Measurements from ENCODE around the gene GNA12. TPM values are rescaled to one million over a fixed set of nuclear protein-coding genes. Genes with fewer than 3 reads are reported as not detected.

The GNA12 gene
- total RNA-seq, 2 experiments from 2014 or later, result 19.5 to 22.6 TPM

GRCh38 chr7:2814946-2815874 is 28.9 kb downstream of the GNA12 start:
- Mint-ChIP-seq H3K4me3 (no peak overlapping the region), H3K4me1 (peaks cover 18% of the 10 kb centered on the region), H3K27ac (no peak overlapping the region), H3K27me3 (no peaks in the 10 kb centered on the region), H3K9me3 (ENCODE audit: low read depth) (no peaks in the 10 kb centered on the region), H3K36me3 (ENCODE audit: low read depth) (no peaks in the 10 kb centered on the region)
- intact Hi-C loops (cut with DNase I, micrococcal nuclease), result no loop called here
- DNase-seq, result no peak
- no peak for ATAC-seq
- ChIA-PET POLR2A (interaction anchor here (0.6 kb wide), 1 partner anchor 41 kb away, joined by 4 read pairs; no protein-coding TSS in a partner anchor), CTCF (no interaction called here)

GRCh38 chr7:2814186-2814945 is 29.7 kb downstream of the GNA12 start:
- Mint-ChIP-seq H3K9me3 (ENCODE audit: low read depth) (no peaks in the 10 kb centered on the region), H3K4me1 (peaks cover 10% of the 10 kb centered on the region), H3K36me3 (ENCODE audit: low read depth) (no peaks in the 10 kb centered on the region), H3K27me3 (no peaks in the 10 kb centered on the region), H3K27ac (no peak overlapping the region), H3K4me3 (no peak overlapping the region)
- ATAC-seq, result no peak
- intact Hi-C loops (cut with DNase I, micrococcal nuclease), result no loop called here
- ChIA-PET POLR2A (interaction anchor here (0.6 kb wide), 1 partner anchor 42 kb away, joined by 4 read pairs; no protein-coding TSS in a partner anchor), CTCF (interaction anchor here (0.7 to 0.8 kb wide), 2 partner anchors 20 to 31 kb away, joined by 3 to 4 read pairs; no protein-coding TSS in a partner anchor)
- no peak for DNase-seq

- Mint-ChIP-seq H3K4me3 (no peak overlapping the region), H3K27ac (no peak overlapping the region), H3K27me3 (no peaks in the 10 kb centered on the region), H3K36me3 (ENCODE audit: low read depth) (no peaks in the 10 kb centered on the region), H3K4me1 (peaks cover 8% of the 10 kb centered on the region), H3K9me3 (ENCODE audit: low read depth) (no peaks in the 10 kb centered on the region)
- DNase-seq, result no peak
- intact Hi-C loops (cut with DNase I, micrococcal nuclease), result no loop called here
- no peak for ATAC-seq
- CTCF ChIA-PET, result interaction anchor here (0.7 to 0.8 kb wide), 2 partner anchors 20 to 32 kb away, joined by 3 to 4 read pairs; no protein-coding TSS in a partner anchor
- POLR2A ChIA-PET, result no interaction called here
Measured at GRCh38 chr7:2813350-2814185, 30.5 kb downstream of the GNA12 start.

GRCh38 chr7:2812831-2813230 is 31.3 kb downstream of the GNA12 start:
- ChIA-PET CTCF (no interaction called here), POLR2A (no interaction called here)
- Mint-ChIP-seq H3K4me1 (peaks cover 13% of the 10 kb centered on the region), H3K27me3 (no peaks in the 10 kb centered on the region), H3K4me3 (no peak overlapping the region), H3K36me3 (ENCODE audit: low read depth) (no peaks in the 10 kb centered on the region), H3K9me3 (ENCODE audit: low read depth) (no peaks in the 10 kb centered on the region), H3K27ac (no peak overlapping the region)
- intact Hi-C loops (cut with DNase I, micrococcal nuclease), result no loop called here
- ATAC-seq (no peak), DNase-seq (no peak)

DNA sequence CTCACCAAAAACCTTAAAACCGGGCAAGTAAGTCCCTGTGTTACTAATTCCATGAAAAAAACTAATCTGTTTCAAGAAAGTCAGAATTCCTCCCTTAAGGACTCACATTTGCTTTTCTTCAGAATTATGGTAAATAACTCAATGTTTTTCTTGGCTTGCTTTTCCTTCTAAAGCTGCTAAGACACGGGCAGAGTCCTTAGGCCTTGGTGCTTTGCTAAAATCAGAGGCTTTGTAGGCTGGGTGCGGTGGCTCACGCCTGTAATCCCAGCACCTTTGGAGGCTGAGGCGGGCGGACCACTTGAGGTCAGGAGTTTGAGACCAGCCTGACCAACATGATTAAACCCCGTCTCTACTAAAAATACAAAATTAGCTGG is 32.0 kb downstream of the GNA12 start:
- DNase-seq, result no peak
- Mint-ChIP-seq H3K4me3 (no peak overlapping the region), H3K27ac (no peak overlapping the region), H3K4me1 (peaks cover 14% of the 10 kb centered on the region), H3K27me3 (no peaks in the 10 kb centered on the region), H3K36me3 (ENCODE audit: low read depth) (no peaks in the 10 kb centered on the region), H3K9me3 (ENCODE audit: low read depth) (no peaks in the 10 kb centered on the region)
- intact Hi-C loops (cut with DNase I, micrococcal nuclease), result no loop called here
- ATAC-seq, result no peak
- ChIA-PET CTCF (no interaction called here), POLR2A (no interaction called here)

GRCh38 chr7:2811476-2812113 is 32.5 kb downstream of the GNA12 start:
- H3K36me3 Mint-ChIP-seq (ENCODE audit: low read depth), result no peaks in the 10 kb centered on the region
- H3K27me3 Mint-ChIP-seq, result no peaks in the 10 kb centered on the region
- H3K9me3 Mint-ChIP-seq (ENCODE audit: low read depth), result no peaks in the 10 kb centered on the region
- POLR2A ChIA-PET, result no interaction called here
- no peak for ATAC-seq
- CTCF ChIA-PET, result no interaction called here
- intact Hi-C loops (cut with DNase I, micrococcal nuclease), result no loop called here
- H3K27ac Mint-ChIP-seq, result no peak overlapping the region
- no peak overlapping the region for H3K4me3 Mint-ChIP-seq
- DNase-seq, result no peak
- peaks cover 14% of the 10 kb centered on the region for H3K4me1 Mint-ChIP-seq

- no peak for ATAC-seq
- H3K4me3 Mint-ChIP-seq, result no peak overlapping the region
- H3K9me3 Mint-ChIP-seq (ENCODE audit: low read depth), result no peaks in the 10 kb centered on the region
- intact Hi-C loops (cut with DNase I, micrococcal nuclease), result no loop called here
- H3K4me1 Mint-ChIP-seq, result peaks cover 14% of the 10 kb centered on the region
- CTCF ChIA-PET, result no interaction called here
- POLR2A ChIA-PET, result no interaction called here
- H3K27ac Mint-ChIP-seq, result no peak overlapping the region
- H3K36me3 Mint-ChIP-seq (ENCODE audit: low read depth), result no peaks in the 10 kb centered on the region
- no peak for DNase-seq
- H3K27me3 Mint-ChIP-seq, result no peaks in the 10 kb centered on the region
Measured at GRCh38 chr7:2810682-2811415, 33.3 kb downstream of the GNA12 start.

DNA sequence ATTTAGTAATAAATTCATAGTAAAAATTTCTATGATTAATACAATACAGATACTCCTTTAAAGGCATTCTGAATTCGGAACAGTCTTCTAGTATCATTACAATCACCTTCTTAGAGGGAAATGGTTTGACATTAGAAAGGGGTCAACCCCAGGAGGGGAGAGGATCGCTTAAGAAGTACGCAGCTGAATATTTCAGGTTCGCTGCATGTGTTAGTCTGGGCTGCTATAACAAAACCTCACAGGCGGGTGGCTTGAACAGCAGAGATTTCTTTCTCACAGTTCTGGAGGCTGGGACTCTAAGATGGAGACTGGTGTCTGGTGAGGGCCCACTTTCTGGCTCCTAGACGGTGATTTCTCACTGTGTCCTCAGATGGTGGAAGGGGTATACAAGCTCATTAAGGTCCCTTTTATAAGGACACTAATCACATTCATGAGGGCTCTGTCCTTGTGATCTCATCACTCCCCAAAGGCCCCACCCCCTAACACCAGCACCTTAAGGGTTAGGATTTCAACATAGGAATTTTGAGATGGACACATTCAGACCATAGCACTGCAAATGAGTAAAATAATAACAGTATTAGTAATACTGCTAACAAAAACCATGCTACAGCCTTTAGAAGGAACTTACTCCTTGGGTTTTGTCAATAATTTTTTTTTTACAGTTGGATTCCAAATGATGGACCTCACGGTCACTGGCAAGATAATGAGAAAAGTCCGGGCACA is 34.0 kb downstream of the GNA12 start:
- ChIA-PET POLR2A (no interaction called here), CTCF (no interaction called here)
- H3K27ac Mint-ChIP-seq, result no peak overlapping the region

GRCh38 chr7:2808891-2809665 is 35.0 kb downstream of the GNA12 start:
- Mint-ChIP-seq H3K27ac (no peak overlapping the region), H3K27me3 (no peaks in the 10 kb centered on the region), H3K4me1 (peaks cover 14% of the 10 kb centered on the region), H3K9me3 (ENCODE audit: low read depth) (no peaks in the 10 kb centered on the region), H3K4me3 (no peak overlapping the region), H3K36me3 (ENCODE audit: low read depth) (no peaks in the 10 kb centered on the region)
- DNase-seq, result no peak
- POLR2A ChIA-PET, result no interaction called here
- CTCF ChIA-PET, result no interaction called here
- intact Hi-C loops (cut with DNase I, micrococcal nuclease), result no loop called here
- ATAC-seq, result no peak

More for the DNA sequence above, 34.0 kb downstream of the GNA12 start:
- Mint-ChIP-seq H3K4me1 (peaks cover 14% of the 10 kb centered on the region), H3K9me3 (ENCODE audit: low read depth) (no peaks in the 10 kb centered on the region), H3K36me3 (ENCODE audit: low read depth) (no peaks in the 10 kb centered on the region), H3K27me3 (no peaks in the 10 kb centered on the region), H3K4me3 (no peak overlapping the region)
- ATAC-seq (no peak), DNase-seq (no peak)
- intact Hi-C loops (cut with DNase I, micrococcal nuclease), result no loop called here

Data from activated CD4-positive, alpha-beta T cell treated with anti-CD3 and anti-CD28 coated beads for 36 hours (primary cell).